HCT116 (cell line): ENCODE data around the gene GRIN2C. TPM values are rescaled to one million over a fixed set of nuclear protein-coding genes. Genes with fewer than 3 reads are reported as not detected.

Experiments used
- ATAC-seq: fragments of 200-7000 bp; cut with Tn5 transposase; 2 replicates; pipeline ENCODE4 v1.9.1; 2020; ENCODE audit warnings: mild to moderate bottlenecking, moderate library complexity
- BruUV-seq: library from RNA; stranded (reverse); fragments of 400-500 nt; replicated peaks from 2 replicates; lab custom pipeline; 2021; lab: Mats Ljungman, UMichigan
- CTCF ChIA-PET: fragments of 300-600 bp; sonication (Branson Sonifier 250); formaldehyde crosslinking; loops from one replicate; lab custom pipeline; 2021; ENCODE audit warnings: antibody characterized with exemption; lab: Charles Lee
- POLR2A ChIA-PET: fragments of 300-600, 350-600 bp; sonication (Branson Sonifier 250); formaldehyde crosslinking; loops from one replicate; lab custom pipeline; 2021; ENCODE audit warnings: antibody characterized with exemption; lab: Charles Lee
- RAD21 ChIA-PET, 2 experiments: fragments of 300-600 bp; sonication (Branson Sonifier 250); formaldehyde crosslinking; loops; one replicate each; lab custom pipeline; 2023; ENCODE audit warnings: low total read pairs in 2 of 2; ENCODE audit not compliant: uncharacterized antibody in 2 of 2, unreplicated experiment in 2 of 2, low non-redundant PET in 1 of 2; lab: Charles Lee
- DNase-seq: peaks from one replicate; pipeline ENCODE4 v3.0.0-alpha.2; 2010; ENCODE audit warnings: low read depth, low spot score
- H2AFZ ChIP-seq: fragments of 200-600 bp; shearing (Covaris generic), sonication (generic); 2 replicates; pipeline ENCODE4 v1.6.1; 2017; ENCODE audit warnings: low read depth, mixed run types, mixed read lengths, antibody characterized with exemption, low read length; ENCODE audit not compliant: poor library complexity, severe bottlenecking
- H3K27ac ChIP-seq: 2 replicates; pipeline ENCODE4 v1.5.1; 2012; ENCODE audit warnings: low read depth, low read length
- H3K27me3 ChIP-seq: fragments of 200-600 bp; sonication (generic); 2 replicates; pipeline ENCODE4 v1.6.1; 2016; ENCODE audit warnings: mixed run types, low read length, mixed read lengths; ENCODE audit not compliant: insufficient read depth
- H3K36me3 ChIP-seq, 2 experiments: fragments of 200-500 bp in 1 of 2; fragments of 200-600 bp in 1 of 2; sonication (Bioruptor generic) in 1 of 2; sonication (generic) in 1 of 2; 2 replicates each; pipeline versions ENCODE4 v1.5.1 to v1.6.1; 2014 to 2016; ENCODE audit warnings: low read length in 2 of 2, inconsistent platforms in 1 of 2, mixed read lengths in 1 of 2, mixed run types in 1 of 2; ENCODE audit not compliant: insufficient read depth in 2 of 2, control insufficient read depth in 1 of 2
- H3K4me1 ChIP-seq, 2 experiments: fragments of 200-600 bp in 1 of 2; sonication (generic) in 1 of 2; 2 replicates each; pipeline versions ENCODE4 v1.5.1 to v1.6.1; 2012 to 2017; ENCODE audit warnings: low read length in 2 of 2, inconsistent platforms in 1 of 2, mild to moderate bottlenecking in 1 of 2, mixed read lengths in 1 of 2, mixed run types in 1 of 2, moderate library complexity in 1 of 2; ENCODE audit not compliant: insufficient read depth in 2 of 2, control insufficient read depth in 1 of 2
- H3K4me2 ChIP-seq: fragments of 200-600 bp; sonication (generic); 2 replicates; pipeline ENCODE4 v1.6.1; 2017; ENCODE audit warnings: mixed run types, low read length, mixed read lengths
- H3K4me3 ChIP-seq, 2 experiments: fragments of 200-600 bp in 1 of 2; sonication (generic) in 1 of 2; replicated peaks in 1 of 2; 2 replicates each; pipeline ENCODE4 v1.5.1; 2011 to 2016; ENCODE audit warnings: low read length in 2 of 2, control low read depth in 1 of 2, low read depth in 1 of 2, mild to moderate bottlenecking in 1 of 2, mixed read lengths in 1 of 2, mixed run types in 1 of 2
- H3K79me2 ChIP-seq: fragments of 200-600 bp; sonication (generic); 2 replicates; pipeline ENCODE4 v1.6.1; 2017; ENCODE audit warnings: mild to moderate bottlenecking, mixed run types, low read length, moderate library complexity, mixed read lengths; ENCODE audit not compliant: insufficient read depth
- H3K9ac ChIP-seq: fragments of 200-600 bp; sonication (generic); 2 replicates; pipeline ENCODE4 v1.6.1; 2016; ENCODE audit warnings: low read length, mixed read lengths
- H3K9me2 ChIP-seq: fragments of 200-600 bp; sonication (generic), shearing (Covaris generic); 2 replicates; pipeline ENCODE4 v1.6.1; 2017; ENCODE audit warnings: mixed run types, mild to moderate bottlenecking, moderate library complexity; ENCODE audit not compliant: insufficient read depth
- H3K9me3 ChIP-seq, 2 experiments: fragments of 200-500 bp in 1 of 2; fragments of 200-600 bp in 1 of 2; sonication (Bioruptor generic) in 1 of 2; sonication (generic) in 1 of 2; 2 replicates each; pipeline ENCODE4 v1.6.1; 2014 to 2017; ENCODE audit warnings: low read length in 2 of 2, mixed read lengths in 2 of 2, inconsistent platforms in 1 of 2, low read depth in 1 of 2, mild to moderate bottlenecking in 1 of 2, mixed run types in 1 of 2, moderate library complexity in 1 of 2; ENCODE audit not compliant: control insufficient read depth in 1 of 2, insufficient read depth in 1 of 2
- H4K20me1 ChIP-seq: fragments of 200-600 bp; sonication (generic), shearing (Covaris generic); 2 replicates; pipeline ENCODE4 v1.6.1; 2017; ENCODE audit warnings: mixed run types, mild to moderate bottlenecking, moderate library complexity; ENCODE audit not compliant: insufficient read depth
- CBX3 ChIP-seq: IDR thresholded peaks from 2 replicates; pipeline ENCODE4 v1.6.1; 2012; ENCODE audit warnings: low read depth
- EGR1 ChIP-seq: IDR thresholded peaks from 2 replicates; pipeline ENCODE4 v1.6.1; 2012; ENCODE audit warnings: low read depth
- YY1 ChIP-seq: IDR thresholded peaks from 2 replicates; pipeline ENCODE4 v1.6.1; 2011; ENCODE audit warnings: low read length, low read depth, moderate library complexity, mild to moderate bottlenecking; ENCODE audit not compliant: insufficient replicate concordance; ENCODE audit errors: extremely low read depth
- ZFX ChIP-seq: fragments of 450-650 bp; IDR thresholded peaks from 2 replicates; pipeline ENCODE4 v1.6.1; 2017
- ZNF274 ChIP-seq: fragments of 200-500 bp; sonication (Bioruptor generic); IDR thresholded peaks from 2 replicates; pipeline ENCODE4 v1.6.1; 2014; ENCODE audit warnings: mild to moderate bottlenecking, low read depth, low read length, inconsistent platforms
- intact Hi-C: fragments of 100-400 bp; cut with micrococcal nuclease; formaldehyde crosslinking; loops from 2 replicates; pipeline ENCODE4 v1.10.0; 2022
- total RNA-seq: library from RNA; stranded (reverse); gene quantifications from one replicate; pipeline ENCODE4 v1.2.1, GENCODE V29; 2021; ENCODE audit not compliant: unreplicated experiment
- TF ChIP-seq, protein P1 (sequence below), 3 experiments: fragments of 200-600 bp in 1 of 3; sonication (generic) in 1 of 3; IDR thresholded peaks in 2 of 3; conservative IDR thresholded peaks in 1 of 3; 2 replicates each; pipeline ENCODE4 v1.5.1; 2012 to 2017; ENCODE audit warnings: low read depth in 2 of 3, low read length in 2 of 3, antibody characterized with exemption in 1 of 3, borderline replicate concordance in 1 of 3, control low read depth in 1 of 3, mild to moderate bottlenecking in 1 of 3, mixed read lengths in 1 of 3, mixed run types in 1 of 3, moderate library complexity in 1 of 3; ENCODE audit not compliant: insufficient read depth in 1 of 3
- TF ChIP-seq, protein P2 (sequence below): IDR thresholded peaks from 2 replicates; pipeline ENCODE4 v1.6.1; 2012; ENCODE audit warnings: low read depth

Gene GRIN2C
- total RNA-seq, 1 experiment from 2014 or later = 2.2 TPM

DNA sequence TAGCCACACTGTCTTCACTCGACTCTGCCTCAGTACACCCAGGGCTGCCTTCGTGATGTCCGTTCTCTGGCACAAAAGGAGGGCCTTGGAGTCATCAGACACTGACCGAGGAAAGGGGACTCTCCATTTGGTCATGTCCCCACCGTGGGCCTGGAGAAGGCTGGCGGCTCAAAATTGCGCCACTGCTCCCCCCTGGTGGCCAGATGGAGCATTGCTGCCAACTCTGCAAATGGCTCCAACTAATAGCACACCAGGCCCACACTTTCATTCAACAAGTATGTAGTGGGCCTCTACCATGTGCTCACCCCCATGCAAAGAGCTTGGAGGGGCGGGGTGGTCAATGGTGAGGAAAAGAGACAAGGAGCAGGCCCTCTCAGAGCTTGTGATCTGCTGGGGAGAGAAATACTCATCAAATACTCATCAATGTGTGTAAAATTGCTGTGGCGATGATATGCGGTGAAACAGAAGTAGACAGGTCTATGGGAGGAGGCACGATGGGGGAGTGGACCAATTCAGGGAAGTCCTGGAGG, 5.2 kb upstream of the GRIN2C start:
- TF ChIP-seq ZFX (0 out of 2 replicates have a peak, but pooled peaks have one; percentile 20), ZNF274 (no peak), EGR1 (no peak), YY1 (peak; percentile 37), CBX3 (no peak)
- TF ChIP-seq, protein P1, sequence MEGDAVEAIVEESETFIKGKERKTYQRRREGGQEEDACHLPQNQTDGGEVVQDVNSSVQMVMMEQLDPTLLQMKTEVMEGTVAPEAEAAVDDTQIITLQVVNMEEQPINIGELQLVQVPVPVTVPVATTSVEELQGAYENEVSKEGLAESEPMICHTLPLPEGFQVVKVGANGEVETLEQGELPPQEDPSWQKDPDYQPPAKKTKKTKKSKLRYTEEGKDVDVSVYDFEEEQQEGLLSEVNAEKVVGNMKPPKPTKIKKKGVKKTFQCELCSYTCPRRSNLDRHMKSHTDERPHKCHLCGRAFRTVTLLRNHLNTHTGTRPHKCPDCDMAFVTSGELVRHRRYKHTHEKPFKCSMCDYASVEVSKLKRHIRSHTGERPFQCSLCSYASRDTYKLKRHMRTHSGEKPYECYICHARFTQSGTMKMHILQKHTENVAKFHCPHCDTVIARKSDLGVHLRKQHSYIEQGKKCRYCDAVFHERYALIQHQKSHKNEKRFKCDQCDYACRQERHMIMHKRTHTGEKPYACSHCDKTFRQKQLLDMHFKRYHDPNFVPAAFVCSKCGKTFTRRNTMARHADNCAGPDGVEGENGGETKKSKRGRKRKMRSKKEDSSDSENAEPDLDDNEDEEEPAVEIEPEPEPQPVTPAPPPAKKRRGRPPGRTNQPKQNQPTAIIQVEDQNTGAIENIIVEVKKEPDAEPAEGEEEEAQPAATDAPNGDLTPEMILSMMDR (IDR thresholded peaks at IDR 0.05 in 2 of 3, conservative IDR thresholded peaks at IDR 0.05 in 1 of 3; ENCODE audit: borderline replicate concordance in 1 of 3, insufficient read depth in 1 of 3, low read depth in 2 of 3, low read length in 2 of 3) = peak; percentile 89 to 100 (median 100)
- TF ChIP-seq, protein P2, sequence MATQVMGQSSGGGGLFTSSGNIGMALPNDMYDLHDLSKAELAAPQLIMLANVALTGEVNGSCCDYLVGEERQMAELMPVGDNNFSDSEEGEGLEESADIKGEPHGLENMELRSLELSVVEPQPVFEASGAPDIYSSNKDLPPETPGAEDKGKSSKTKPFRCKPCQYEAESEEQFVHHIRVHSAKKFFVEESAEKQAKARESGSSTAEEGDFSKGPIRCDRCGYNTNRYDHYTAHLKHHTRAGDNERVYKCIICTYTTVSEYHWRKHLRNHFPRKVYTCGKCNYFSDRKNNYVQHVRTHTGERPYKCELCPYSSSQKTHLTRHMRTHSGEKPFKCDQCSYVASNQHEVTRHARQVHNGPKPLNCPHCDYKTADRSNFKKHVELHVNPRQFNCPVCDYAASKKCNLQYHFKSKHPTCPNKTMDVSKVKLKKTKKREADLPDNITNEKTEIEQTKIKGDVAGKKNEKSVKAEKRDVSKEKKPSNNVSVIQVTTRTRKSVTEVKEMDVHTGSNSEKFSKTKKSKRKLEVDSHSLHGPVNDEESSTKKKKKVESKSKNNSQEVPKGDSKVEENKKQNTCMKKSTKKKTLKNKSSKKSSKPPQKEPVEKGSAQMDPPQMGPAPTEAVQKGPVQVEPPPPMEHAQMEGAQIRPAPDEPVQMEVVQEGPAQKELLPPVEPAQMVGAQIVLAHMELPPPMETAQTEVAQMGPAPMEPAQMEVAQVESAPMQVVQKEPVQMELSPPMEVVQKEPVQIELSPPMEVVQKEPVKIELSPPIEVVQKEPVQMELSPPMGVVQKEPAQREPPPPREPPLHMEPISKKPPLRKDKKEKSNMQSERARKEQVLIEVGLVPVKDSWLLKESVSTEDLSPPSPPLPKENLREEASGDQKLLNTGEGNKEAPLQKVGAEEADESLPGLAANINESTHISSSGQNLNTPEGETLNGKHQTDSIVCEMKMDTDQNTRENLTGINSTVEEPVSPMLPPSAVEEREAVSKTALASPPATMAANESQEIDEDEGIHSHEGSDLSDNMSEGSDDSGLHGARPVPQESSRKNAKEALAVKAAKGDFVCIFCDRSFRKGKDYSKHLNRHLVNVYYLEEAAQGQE = no peak

More for the DNA sequence above, 5.2 kb upstream of the GRIN2C start:
- Histone ChIP-seq H3K4me1 (peaks cover 0 to 17% of the 10 kb centered on the region in 2 experiments; a peak in 1 of 4 replicates), H3K27me3 (no peaks in the 10 kb centered on the region), H4K20me1 (no peaks in the 10 kb centered on the region), H2AFZ (no peak overlapping the region), H3K4me2 (no peak overlapping the region), H3K79me2 (no peaks in the 10 kb centered on the region), H3K4me3 (no peak overlapping the region), H3K27ac (peak overlapping the region; percentile 7), H3K9ac (peak overlapping the region; percentile 23; the same call in 1 of the 2 replicates), H3K9me3 (no peaks in the 10 kb centered on the region), H3K36me3 (peaks cover 7 to 15% of the 10 kb centered on the region in 2 experiments; a peak in 3 of 4 replicates), H3K9me2 (no peaks in the 10 kb centered on the region)
- BruUV-seq = no TSS peak
- RAD21 ChIA-PET = interaction anchor here in 1 of 2 experiments (1.2 to 1.3 kb wide), 2 partner anchors 22 to 93 kb away, joined by 3 to 5 read pairs; no protein-coding TSS in a partner anchor
- POLR2A ChIA-PET = interaction anchor here (3.0 kb wide), 1 partner anchor 9 kb away, joined by 23 read pairs; the partner anchor contains the start of gene FDXR
- CTCF ChIA-PET = interaction anchor here (0.6 to 2.1 kb wide), 9 partner anchors 8 to 299 kb away, joined by 4 to 15 read pairs (median 5); partner anchors contain the start of gene FDXR
- intact Hi-C loops = loop anchor here (2.0 kb wide), 2 partner anchors 120 to 208 kb away; no protein-coding TSS in a partner anchor
- ATAC-seq (peak; percentile 80), DNase-seq (peak; percentile 44)
